GM12878 (cell line): ENCODE measurements around the gene SLC5A1. TPM values are rescaled to one million over a fixed set of nuclear protein-coding genes. Genes with fewer than 3 reads are reported as not detected.
A peak's percentile ranks its signal among the peaks of the same experiment; 100 is the strongest.
"Not testable (repeated sequence)": the region's sequence is repeated elsewhere in the genome, so short reads cannot be mapped to it uniquely, and the experiment has no call there.

ENCODE experiments used
- ATAC-seq: fragments of 200-7000 bp; cut with Tn5 transposase; 3 replicates; pipeline ENCODE4 v1.9.1; 2020; ENCODE audit warnings: mild to moderate bottlenecking, moderate library complexity
- BruUV-seq: library from RNA; stranded (reverse); fragments of 400-500 nt; replicated peaks from 2 replicates; lab custom pipeline; 2021; lab: Mats Ljungman, UMichigan
- CTCF ChIA-PET: fragments of 300-600 bp; sonication (Branson Sonifier 250); formaldehyde crosslinking; extraction: SDS; loops from one replicate; lab custom pipeline; 2021; ENCODE audit warnings: inconsistent platforms; lab: Yijun Ruan, JAX
- POLR2A ChIA-PET: fragments of 350-600 bp; formaldehyde crosslinking; extraction: SDS; loops from one replicate; lab custom pipeline; 2021; ENCODE audit warnings: inconsistent platforms; lab: Charles Lee
- RAD21 ChIA-PET: fragments of 300-600 bp; sonication (Branson Sonifier 250); formaldehyde crosslinking; loops from one replicate; lab custom pipeline; 2023; ENCODE audit warnings: antibody characterized with exemption; ENCODE audit not compliant: unreplicated experiment; lab: Charles Lee
- SMC1A ChIA-PET: fragments of 300-600 bp; sonication (Branson Sonifier 250); formaldehyde crosslinking; loops from one replicate; lab custom pipeline; 2023; ENCODE audit not compliant: unreplicated experiment, uncharacterized antibody; lab: Charles Lee
- DNase-seq: peaks from one replicate; pipeline ENCODE4 v3.0.0-alpha.2; 2011; ENCODE audit warnings: low read depth, low spot score
- FAIRE-seq: peaks from 3 replicates; lab custom pipeline; 2011; peaks lifted over from hg19 to GRCh38; lab: Jason Lieb, UNC
- H2AFZ ChIP-seq: 2 replicates; pipeline ENCODE4 v1.6.0; 2011; ENCODE audit warnings: low read depth, low read length, control low read depth; ENCODE audit not compliant: control insufficient read depth
- H3K27ac ChIP-seq: 2 replicates; pipeline ENCODE4 v1.5.1; 2011; ENCODE audit warnings: control low read depth; ENCODE audit not compliant: control insufficient read depth, insufficient read depth
- H3K27me3 ChIP-seq, 2 experiments: replicated peaks in 1 of 2; 2 replicates each; pipeline versions ENCODE4 v1.6.0 to v1.6.1; 2011; ENCODE audit warnings: low read length in 1 of 2; ENCODE audit not compliant: control insufficient read depth in 2 of 2, insufficient read depth in 2 of 2
- H3K36me3 ChIP-seq, 2 experiments: 2 replicates each; pipeline ENCODE4 v1.5.1; 2011; ENCODE audit warnings: low read length in 1 of 2; ENCODE audit not compliant: control insufficient read depth in 2 of 2, insufficient read depth in 2 of 2
- H3K4me1 ChIP-seq: 2 replicates; pipeline ENCODE4 v1.6.1; 2011; ENCODE audit warnings: mild to moderate bottlenecking, low read length, moderate library complexity, mixed read lengths; ENCODE audit not compliant: control insufficient read depth, insufficient read depth
- H3K4me2 ChIP-seq: 2 replicates; pipeline ENCODE4 v1.6.0; 2011; ENCODE audit warnings: control low read depth; ENCODE audit not compliant: control insufficient read depth, insufficient read depth
- H3K4me3 ChIP-seq: fragments of 200-600 bp; sonication (generic); 2 replicates; pipeline ENCODE4 v1.5.1; 2016
- H3K79me2 ChIP-seq: 2 replicates; pipeline ENCODE4 v1.6.0; 2011; ENCODE audit warnings: low read length; ENCODE audit not compliant: control insufficient read depth, insufficient read depth
- H3K9ac ChIP-seq: 2 replicates; pipeline ENCODE4 v1.8.0; 2011; ENCODE audit warnings: low read length, control low read depth, mixed read lengths; ENCODE audit not compliant: control insufficient read depth, insufficient read depth
- H3K9me3 ChIP-seq: replicated peaks from 3 replicates; pipeline ENCODE4 v1.5.1; 2011; ENCODE audit warnings: mild to moderate bottlenecking, low read length; ENCODE audit not compliant: control insufficient read depth, insufficient read depth
- H4K20me1 ChIP-seq: 2 replicates; pipeline ENCODE4 v1.6.0; 2011; ENCODE audit not compliant: control insufficient read depth, insufficient read depth
- SPI1 ChIP-seq: IDR thresholded peaks from 2 replicates; pipeline ENCODE4 v1.6.1; 2011; ENCODE audit warnings: low read depth, mild to moderate bottlenecking, low read length, moderate library complexity, borderline replicate concordance; ENCODE audit not compliant: insufficient read depth
- WGBS: methylation state at CpG from one replicate; pipeline ENCODE4 v1.1.6; 2016; ENCODE audit warnings: low lambda C conversion rate; ENCODE audit not compliant: insufficient replicate concordance, insufficient coverage; ENCODE audit errors: missing lambda C conversion rate; 5-methylcytosine and 5-hydroxymethylcytosine counted together
- in situ Hi-C: fragments of 300-500 bp; cut with MboI; formaldehyde crosslinking; loops from 9 replicates; pipeline ENCODE4 v1.14.3; 2018; ENCODE audit warnings: mixed read lengths
- intact Hi-C: fragments of 100-400 bp; cut with micrococcal nuclease; formaldehyde crosslinking; loops from one replicate; pipeline ENCODE4 v1.14.2; 2022; ENCODE audit not compliant: unreplicated experiment
- polyA plus RNA-seq, 11 experiments: library from polyadenylated mRNA; depleted of rRNA in 4 of 11; unstranded in 6 of 11; stranded (reverse) in 5 of 11; fragments of >200 nt; fragmentation: Nextera tagmentation in 4 of 11; fragmentation: Illumina TruSeq in 1 of 11; extraction: Ambion mirVana in 4 of 11; extraction: Trizol in 1 of 11; gene quantifications; 1 replicate in 1 of 11; 2 replicates in 10 of 11; pipeline versions ENCODE4 v1.2.1 to v1.2.3, GENCODE V29; 2011 to 2016; ENCODE audit warnings: inconsistent platforms in 2 of 11, missing spikeins in 2 of 11, low read depth in 1 of 11
- total RNA-seq, 4 experiments: library from RNA; depleted of rRNA in 3 of 4; stranded (reverse); fragments of >200 nt in 3 of 4; fragmentation: Illumina TruSeq in 1 of 4; extraction: Trizol in 1 of 4; gene quantifications; 2 replicates each; pipeline versions ENCODE4 v1.2.1 to v1.2.3, GENCODE V29; 2013 to 2021

Gene SLC5A1
- total and polyA plus RNA-seq, 10 of the 15 experiments (the other 5 are each of a cell fraction or from before 2014, with no cell fraction given), result 0.01 TPM; not detected in 9

- POLR2A ChIA-PET, CTCF ChIA-PET, H4K20me1 ChIP-seq, H3K9me3 ChIP-seq, H2AFZ ChIP-seq, ATAC-seq, FAIRE-seq, H3K4me3 ChIP-seq, H3K36me3 ChIP-seq, H3K79me2 ChIP-seq, RAD21 ChIA-PET, H3K4me1 ChIP-seq, H3K27me3 ChIP-seq, in situ Hi-C loops, BruUV-seq, SMC1A ChIA-PET, H3K27ac ChIP-seq, H3K4me2 ChIP-seq, DNase-seq, intact Hi-C loops, H3K9ac ChIP-seq: not testable (repeated sequence)
- 75% methylated on average over 8 of the region's 8 CpGs for WGBS
These were observed 104.1 kb downstream of the SLC5A1 start for GRCh38 chr22:32147128-32147527.

- not testable (repeated sequence) for ATAC-seq
These were observed 105.3 kb downstream of the SLC5A1 start for GRCh38 chr22:32148372-32148771.

GRCh38 chr22:32150647-32151046, 107.6 kb downstream of the SLC5A1 start:
- H3K36me3 ChIP-seq, BruUV-seq, RAD21 ChIA-PET, H2AFZ ChIP-seq, H3K9ac ChIP-seq, CTCF ChIA-PET, H3K4me2 ChIP-seq, FAIRE-seq, H3K9me3 ChIP-seq, H3K79me2 ChIP-seq, H3K4me3 ChIP-seq, intact Hi-C loops, H3K27ac ChIP-seq, H4K20me1 ChIP-seq, DNase-seq, H3K27me3 ChIP-seq, SMC1A ChIA-PET, in situ Hi-C loops, H3K4me1 ChIP-seq, POLR2A ChIA-PET, ATAC-seq: not testable (repeated sequence)
- 54% methylated on average over 7 of the region's 7 CpGs for WGBS

More at GRCh38 chr22:32148372-32148771, 105.3 kb downstream of the SLC5A1 start:
- H3K79me2 ChIP-seq, BruUV-seq, H3K4me2 ChIP-seq, DNase-seq: not testable (repeated sequence)
- TF ChIP-seq SPI1, result peak; percentile 55; the same call in 1 of the 2 replicates
- TF ChIP-seq, all 136 proteins: peak for 1; not testable (repeated sequence) for 135
- peak; percentile 98 for FAIRE-seq
- intact Hi-C loops, CTCF ChIA-PET, H3K9me3 ChIP-seq, RAD21 ChIA-PET, H2AFZ ChIP-seq, in situ Hi-C loops, H3K9ac ChIP-seq, SMC1A ChIA-PET, H3K27ac ChIP-seq, H3K36me3 ChIP-seq, H3K4me3 ChIP-seq, H4K20me1 ChIP-seq, H3K4me1 ChIP-seq, POLR2A ChIA-PET, H3K27me3 ChIP-seq: not testable (repeated sequence)
- 0% methylated on average over 4 of the region's 4 CpGs for WGBS

GRCh38 chr22:32151641-32152040, 108.6 kb downstream of the SLC5A1 start:
- H3K4me2 ChIP-seq, CTCF ChIA-PET, H3K9ac ChIP-seq, H3K36me3 ChIP-seq, SMC1A ChIA-PET, H3K9me3 ChIP-seq, H3K79me2 ChIP-seq, H3K4me1 ChIP-seq, intact Hi-C loops, H3K27me3 ChIP-seq, RAD21 ChIA-PET, H3K4me3 ChIP-seq, FAIRE-seq, H4K20me1 ChIP-seq, BruUV-seq, POLR2A ChIA-PET, H2AFZ ChIP-seq, H3K27ac ChIP-seq, in situ Hi-C loops, DNase-seq, ATAC-seq: not testable (repeated sequence)
- WGBS, result 35% methylated on average over 6 of the region's 6 CpGs
